ENCODE data around the gene RAET1L.
"Not testable (repeated sequence)": the region's sequence is repeated elsewhere in the genome, so short reads cannot be mapped to it uniquely, and the experiment has no call there.

RAET1L gene

DNA sequence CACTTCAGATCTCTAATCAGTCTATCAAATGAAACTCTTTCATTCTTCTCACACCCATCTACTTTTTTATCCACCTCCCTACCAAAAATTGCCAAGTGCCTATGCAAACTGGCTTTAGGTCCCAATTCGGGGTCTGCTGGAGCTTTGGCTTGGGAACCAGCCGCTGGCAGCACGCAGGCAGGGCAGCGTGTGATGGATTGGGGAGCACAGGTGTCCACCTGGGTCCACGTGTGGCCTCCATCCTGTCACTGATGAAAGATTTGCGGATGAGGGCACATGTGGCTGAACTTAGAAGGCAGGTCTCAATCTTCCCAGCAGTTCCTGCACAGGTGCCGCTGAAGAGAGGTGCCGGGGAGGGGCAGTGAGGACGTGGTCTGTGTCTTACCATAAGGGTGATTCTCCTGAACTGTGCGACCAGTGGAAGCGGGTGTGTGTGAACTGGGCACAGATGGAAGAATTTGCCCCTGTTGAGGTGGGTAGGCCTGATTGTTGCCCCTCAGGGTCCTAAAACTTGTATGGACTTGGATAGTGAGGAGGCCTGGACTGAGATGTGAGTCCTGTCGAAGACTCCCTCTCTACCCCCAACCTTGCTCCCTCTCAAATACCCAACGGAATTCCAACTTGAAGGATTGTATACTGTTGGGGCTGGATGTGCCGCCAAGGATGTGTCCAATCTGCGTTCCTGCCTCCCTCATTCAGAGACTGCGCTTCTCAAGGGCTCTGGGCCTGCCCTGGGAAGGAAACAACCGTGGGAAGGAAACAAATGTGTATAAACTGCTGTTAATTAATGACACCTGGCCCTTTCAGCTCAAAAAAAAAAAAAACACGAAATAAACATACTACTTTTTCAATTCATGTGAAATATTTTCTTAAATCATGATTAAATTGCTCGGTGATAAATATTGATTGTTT lies 18.4 kb upstream of the RAET1L start:
- DNase-seq (ENCODE audit: low read depth): no peak

DNA sequence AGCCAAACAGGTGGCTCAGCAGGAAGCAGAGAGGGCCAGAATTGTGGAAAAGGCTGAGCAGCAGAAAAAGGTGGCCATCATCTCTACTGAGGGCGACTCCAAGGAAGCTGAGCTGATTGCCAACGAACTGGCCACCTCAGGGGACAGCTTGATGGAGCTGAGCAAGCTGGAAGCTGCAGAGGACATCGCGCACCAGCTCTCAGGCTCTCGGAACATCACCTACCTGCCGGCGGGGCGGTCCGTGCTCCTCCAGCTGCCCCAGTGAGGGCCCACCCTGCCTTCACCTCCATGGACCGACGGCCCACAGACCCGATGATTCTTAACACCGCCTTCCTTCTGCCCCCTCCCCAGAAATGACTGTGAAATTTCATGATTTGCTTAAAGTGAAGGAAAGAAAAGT lies 17.8 kb upstream of the RAET1L start:
- no peak for DNase-seq (ENCODE audit: low read depth)

DNA sequence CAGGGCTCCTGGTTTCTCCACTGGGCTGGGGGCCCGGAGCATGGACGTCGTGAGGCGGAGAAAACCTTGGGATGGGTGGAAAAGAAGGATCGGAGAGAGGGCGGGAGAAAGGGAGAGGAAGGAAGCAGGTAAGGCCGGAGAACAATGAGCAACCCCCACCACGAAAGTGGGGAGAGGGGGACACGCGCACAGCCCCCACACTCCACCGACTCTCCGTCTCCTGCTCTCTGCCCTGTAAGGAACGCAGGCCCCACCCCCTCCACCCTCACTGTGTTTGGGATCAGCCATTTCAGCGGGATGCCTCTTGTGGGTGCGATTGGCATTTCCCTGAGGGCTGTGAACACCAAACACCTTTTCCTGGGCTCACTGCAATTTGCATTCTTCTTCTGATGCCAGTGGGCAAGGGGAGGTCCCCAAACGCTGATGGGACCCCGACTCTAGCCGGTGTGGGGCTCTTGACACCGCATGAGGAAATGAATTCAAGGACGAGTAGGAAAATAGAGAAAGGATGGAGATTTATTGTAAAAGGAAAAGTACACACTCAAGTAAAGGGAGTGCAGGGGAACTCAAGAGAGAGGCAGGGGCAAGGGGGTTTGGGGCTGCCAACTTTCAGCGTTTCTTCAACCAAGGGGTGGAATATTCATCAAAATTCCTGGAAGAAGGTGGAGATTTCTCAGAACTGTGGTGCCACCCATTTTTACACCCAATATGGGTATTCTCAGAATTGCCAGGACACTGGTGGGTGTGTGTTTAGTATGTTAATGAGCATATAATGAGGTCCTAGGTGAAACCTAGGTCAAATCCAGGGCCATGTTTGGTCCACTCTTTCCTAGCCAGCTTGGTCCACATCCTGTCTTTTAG lies 13.1 kb upstream of the RAET1L start:
- DNase-seq (ENCODE audit: low read depth): no peak

DNA sequence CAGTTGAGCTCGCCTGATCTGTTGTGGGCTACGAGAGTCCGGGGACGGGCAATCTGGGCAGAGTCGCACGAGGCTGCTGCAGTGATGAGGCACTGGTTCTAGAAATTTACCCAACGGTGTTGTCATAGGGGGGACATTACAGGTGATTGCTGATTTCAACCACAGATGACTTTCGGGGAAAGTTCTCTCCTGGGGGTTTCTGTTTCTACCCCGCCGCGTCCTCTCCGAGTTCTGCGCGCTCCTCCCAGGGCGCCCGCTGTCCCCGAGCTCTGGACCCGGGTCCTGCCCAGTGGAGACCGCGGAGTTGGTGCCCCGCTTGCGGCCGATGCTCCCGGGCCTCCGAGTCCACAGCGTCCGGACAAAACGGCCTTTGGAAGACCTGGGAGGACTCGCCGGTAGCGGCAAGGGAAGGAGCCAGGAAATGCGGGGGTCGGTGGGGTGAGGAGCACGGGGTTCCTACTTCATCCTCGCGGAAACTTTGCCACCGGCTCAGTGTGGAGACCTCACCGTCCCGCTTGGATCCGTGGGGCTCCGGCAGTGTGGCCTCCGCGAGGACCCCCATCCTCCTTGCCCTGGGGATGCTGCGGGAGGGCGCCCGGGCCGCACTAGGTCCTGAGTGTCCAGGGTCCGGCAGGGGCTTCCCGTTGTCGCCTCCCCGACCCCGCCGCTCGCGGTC lies 12.3 kb upstream of the RAET1L start:
- DNase-seq (ENCODE audit: low read depth): no peak

DNA sequence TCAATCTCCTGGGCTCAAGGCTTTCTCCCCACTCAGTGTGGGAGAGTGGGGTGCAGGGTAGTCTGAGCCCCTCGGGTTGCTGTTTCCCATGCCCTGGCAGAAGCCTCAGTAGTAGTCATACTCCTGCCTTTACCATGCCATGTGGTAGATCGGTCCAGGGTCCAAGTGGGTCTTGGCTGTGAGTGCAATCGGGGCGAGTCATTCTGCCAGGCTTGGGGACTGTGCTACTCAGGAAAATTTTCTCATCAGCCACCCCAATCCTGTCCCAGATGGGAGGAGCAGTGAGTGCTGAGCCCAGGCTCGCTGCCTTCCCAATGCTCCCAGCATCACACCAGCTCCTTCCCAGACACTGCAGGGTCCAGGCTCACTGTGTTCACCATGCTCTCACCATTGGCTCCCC lies 10.7 kb upstream of the RAET1L start:
- no peak for DNase-seq (ENCODE audit: low read depth)

DNA sequence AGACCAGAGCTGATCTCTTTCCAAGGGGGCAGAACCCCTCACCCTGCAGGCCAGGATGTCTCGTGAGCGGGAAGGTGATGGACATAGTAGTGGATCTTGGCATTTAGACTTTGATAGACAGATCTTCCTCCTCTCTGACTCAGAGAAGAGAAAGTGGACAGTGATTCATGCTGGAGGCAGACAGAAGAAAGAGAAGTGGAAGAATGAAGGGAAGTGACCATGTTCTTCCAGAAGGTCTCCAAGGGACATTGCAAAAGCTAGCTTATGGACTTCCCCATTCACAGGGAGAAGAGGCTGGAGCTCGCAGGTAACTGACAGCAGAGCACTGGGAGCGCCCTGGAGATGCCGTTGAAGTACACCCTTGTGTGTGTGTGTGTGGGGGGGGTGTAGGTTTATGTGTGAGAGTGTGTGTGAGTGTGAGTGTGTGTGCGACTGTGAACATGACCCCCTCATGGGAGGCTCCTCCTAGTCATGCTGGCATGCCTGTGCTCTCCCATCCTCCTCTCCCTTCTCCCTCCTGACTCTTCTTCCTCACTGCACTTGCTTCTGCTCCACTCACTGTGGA lies 8.0 kb upstream of the RAET1L start:
- no peak for DNase-seq (ENCODE audit: low read depth)

DNA sequence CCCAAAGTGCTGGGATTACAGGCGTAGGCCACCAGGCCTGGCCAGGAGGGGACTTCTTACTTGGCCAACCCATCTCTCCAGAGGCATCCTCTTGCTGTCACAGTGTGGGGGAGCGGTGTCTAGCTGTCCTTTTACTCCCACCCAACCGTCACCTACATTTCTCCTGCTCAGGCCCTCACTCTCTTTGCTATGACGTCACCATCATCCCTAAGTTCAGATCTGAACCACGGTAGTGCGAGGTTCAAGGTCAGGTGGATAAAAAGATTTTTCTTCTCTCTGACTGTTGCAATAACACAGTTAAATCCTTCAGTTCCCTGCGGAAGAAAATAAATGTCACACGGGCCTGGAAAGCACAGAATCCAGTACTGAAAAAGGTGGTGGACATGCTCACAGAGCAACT lies 7.3 kb upstream of the RAET1L start:
- DNase-seq (ENCODE audit: low read depth): no peak

DNA sequence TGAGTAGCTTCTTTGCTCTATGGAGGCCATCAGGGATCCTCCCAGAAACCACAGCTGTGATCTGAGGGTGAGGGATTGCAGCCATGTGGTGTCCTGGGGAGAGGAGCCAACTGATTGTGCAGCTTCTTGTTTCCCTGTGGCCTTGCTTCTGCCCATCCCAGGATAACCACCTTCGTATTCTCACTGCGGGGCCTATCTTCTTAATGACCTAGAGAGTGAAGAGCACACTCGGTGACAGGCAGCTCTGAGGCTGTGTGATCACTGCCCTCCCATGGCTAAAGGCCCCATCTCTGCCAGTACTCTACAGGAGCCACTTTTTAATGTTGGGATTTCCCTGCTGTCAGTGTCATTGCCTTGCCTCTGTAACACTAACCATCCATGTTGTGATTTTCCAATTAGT lies 5.3 kb upstream of the RAET1L start:
- DNase-seq (ENCODE audit: low read depth): no peak

DNA sequence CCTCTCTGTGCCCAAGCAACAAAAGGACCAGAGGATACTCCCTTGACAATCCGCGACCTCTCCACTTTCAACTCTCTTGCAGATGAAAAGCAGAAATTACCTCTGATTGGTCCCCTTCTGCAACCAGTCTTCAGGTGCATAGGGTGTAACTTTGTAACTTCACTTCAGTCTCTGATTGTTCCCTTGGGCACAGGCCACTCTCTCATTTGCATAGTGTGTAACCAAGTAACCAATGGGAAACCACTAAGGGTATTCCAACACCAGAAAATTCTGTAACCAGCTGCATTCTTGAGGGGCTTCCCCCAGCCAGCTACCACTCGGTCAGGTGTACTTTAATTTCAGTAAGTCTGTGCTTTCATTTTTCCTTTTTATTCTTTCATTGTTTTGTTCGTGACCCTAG lies 4.4 kb upstream of the RAET1L start:
- no peak for DNase-seq (ENCODE audit: low read depth)

DNA sequence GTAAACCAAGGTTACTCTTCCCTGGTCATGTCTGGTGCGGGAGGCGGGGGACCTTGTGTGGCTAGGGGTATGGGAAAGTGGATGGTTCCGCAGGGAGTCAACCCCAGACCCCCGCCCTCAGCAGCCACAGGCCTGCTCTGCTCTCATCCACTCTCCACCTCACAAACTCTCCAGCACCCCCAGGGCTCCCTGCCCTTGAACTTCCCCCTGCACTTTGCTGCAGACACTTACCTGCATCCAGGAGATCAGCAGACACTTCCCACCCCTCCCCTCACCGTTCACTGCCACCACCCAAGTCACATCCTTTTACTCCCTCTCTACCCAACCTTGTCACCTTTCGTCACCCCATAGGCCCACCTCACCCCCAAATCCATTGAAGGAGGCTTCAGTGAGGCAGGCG lies 3.9 kb upstream of the RAET1L start:
- DNase-seq (ENCODE audit: low read depth): no peak

DNA sequence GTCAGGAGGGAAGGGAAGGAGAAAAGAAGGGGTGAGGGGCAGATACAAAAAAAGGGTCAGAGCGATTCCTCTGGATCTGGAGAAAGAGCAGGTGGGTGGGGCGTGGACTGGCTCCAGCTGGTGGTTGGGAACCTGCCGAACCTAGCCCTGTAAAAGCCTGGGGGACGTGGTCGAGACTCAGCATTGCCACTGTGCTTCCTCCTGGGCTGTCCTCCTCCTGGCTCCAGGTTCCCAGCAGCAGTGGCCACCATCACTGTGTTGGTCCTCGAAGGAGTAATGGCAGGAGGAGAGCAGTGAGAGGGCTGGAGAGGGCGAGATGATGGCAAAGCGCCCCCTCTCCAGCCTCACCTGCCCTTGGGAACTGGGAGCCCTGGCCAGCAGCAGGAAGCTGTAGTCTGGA lies 3.5 kb upstream of the RAET1L start:
- no peak for DNase-seq (ENCODE audit: low read depth)

DNA sequence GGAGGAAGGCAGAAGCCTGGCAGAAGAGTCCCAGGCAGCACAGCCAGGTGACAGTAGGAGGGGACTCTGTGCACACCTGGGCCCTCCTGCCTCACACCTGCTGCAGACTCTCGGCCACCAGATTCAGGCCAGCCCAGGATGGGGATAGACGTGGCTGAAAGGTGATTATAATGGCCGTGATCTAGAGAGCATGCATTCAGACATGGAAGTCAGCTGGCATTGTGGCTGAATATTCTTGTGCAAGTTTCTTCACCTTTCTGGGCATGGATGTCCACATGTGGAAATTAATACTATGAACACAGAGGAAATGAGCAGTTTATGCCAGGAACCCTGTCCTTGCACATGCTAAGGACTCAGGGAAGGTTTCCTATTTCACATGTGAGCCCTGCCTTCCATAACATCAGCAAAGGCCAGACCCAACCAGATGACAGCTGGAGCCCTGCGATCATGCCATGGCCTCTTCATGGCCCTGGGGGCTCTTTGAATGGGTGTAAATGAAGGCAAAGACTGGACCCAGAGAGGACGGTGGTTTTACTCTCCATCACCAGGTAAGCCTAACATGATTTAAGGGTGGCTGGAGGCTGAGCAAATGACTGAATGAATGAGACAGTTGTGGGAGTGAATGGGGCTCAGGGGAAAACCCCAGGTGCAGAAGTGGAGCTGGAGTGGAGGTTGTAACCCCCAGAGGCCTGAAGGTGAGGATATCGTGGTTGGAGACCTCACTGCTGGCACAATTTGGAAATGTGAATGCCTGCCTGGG lies 2.7 kb upstream of the RAET1L start:
- no peak for DNase-seq (ENCODE audit: low read depth)

DNA sequence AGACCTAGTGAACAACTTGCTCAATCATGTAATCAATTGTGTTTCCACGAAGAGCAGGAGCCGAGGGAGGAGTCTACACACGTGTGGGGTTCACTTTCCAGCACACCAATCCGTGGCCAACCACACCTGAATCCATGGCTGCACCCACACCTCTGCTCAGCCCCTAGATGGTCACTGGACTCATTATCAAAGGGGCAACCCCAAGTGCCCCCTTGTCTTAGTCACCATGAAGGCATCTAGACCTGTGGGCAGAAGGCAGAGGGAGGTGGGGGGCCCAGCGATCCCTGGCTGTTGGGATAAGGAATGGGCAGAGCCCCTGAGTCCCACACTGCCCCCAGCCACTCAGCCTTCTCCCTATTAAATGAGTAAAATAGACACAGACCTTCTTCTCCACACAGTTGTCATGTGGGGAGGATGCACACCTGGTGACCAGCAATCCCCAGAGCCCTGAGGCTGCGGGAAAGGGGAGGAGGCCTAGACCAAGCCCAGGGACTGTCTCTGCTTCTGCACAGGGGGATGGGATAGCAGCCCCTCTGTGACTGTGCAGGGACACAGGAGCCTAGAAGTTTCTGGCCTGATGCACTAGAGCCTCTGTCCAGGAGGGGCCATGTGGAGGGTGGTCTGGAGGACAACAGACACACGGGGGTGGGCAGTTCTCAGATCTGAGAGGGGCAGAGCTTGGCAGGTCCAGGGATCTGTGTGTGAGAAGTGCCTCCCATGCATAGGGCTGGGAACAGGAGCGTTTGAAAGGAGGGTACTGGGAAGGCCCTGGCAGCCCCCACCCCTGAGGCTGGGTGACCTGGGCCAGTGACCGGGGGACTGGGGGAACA lies 1.9 kb upstream of the RAET1L start:
- DNase-seq (ENCODE audit: low read depth): no peak

DNA sequence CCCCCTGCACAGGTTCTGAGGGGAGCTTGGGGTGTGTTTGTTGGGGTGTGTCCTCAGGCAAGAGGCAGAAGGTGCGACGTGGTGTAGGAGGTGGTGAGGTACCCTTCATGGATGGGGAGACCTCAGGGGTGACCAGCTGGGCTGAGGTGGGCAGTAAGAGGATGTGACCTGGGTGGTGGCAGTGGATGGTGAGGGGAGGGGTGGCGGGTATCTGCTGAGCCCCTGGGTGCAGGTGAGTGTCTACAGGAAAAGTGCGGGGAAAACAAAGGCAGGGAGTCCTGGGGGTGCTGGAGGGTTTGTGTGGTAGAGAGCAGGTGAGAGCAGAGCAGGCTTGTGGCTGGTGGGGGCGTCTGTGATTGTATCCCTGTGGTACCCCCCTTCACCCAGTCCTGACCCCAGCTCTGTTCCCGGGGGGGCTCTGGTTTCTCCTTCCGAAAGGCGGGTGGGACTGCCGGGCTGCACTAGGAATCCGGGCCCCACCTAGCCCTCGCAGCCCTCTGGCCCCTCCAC lies 631 bp downstream of the RAET1L start:
- no peak for DNase-seq (ENCODE audit: low read depth)

DNA sequence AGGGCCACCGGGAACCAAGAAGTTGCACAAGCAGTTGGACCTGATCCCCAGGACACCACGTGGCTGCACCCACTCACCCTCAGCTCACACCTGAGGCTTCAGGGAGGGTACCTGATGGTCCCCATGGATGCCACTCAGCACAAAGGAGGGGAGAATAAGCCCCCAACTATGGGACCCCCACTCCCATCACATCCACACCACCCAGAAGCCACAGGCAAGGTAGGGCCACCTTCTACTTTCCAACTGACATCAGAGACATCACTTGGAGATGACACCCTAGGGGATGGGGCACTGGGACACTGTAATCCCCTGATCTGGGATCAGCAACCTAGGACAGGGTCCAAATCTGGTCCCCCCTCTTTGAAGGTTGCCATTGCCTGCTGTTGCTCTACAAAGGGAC lies 1.3 kb downstream of the RAET1L start:
- not testable (repeated sequence) for DNase-seq (ENCODE audit: low read depth)

DNA sequence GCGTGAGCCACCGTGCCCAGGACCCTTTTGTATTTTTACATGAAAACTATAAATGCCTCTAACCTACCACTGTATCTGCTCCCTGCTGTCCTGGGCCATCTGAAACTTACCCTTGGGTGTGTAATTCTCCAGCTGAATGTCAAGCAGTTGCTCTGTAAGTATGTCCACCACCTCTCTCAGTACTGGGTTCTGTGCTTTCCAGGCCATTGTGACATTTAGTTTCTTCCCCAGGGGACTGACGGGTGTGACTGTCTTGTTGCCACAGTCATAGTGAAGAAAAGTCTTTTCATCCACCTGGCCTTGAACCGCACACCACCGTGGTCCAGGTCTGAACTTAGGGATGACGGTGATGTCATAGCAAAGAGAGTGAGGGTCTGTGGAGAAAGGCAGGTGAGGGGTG lies 3.5 kb downstream of the RAET1L start:
- not testable (repeated sequence) for DNase-seq (ENCODE audit: low read depth)

DNA sequence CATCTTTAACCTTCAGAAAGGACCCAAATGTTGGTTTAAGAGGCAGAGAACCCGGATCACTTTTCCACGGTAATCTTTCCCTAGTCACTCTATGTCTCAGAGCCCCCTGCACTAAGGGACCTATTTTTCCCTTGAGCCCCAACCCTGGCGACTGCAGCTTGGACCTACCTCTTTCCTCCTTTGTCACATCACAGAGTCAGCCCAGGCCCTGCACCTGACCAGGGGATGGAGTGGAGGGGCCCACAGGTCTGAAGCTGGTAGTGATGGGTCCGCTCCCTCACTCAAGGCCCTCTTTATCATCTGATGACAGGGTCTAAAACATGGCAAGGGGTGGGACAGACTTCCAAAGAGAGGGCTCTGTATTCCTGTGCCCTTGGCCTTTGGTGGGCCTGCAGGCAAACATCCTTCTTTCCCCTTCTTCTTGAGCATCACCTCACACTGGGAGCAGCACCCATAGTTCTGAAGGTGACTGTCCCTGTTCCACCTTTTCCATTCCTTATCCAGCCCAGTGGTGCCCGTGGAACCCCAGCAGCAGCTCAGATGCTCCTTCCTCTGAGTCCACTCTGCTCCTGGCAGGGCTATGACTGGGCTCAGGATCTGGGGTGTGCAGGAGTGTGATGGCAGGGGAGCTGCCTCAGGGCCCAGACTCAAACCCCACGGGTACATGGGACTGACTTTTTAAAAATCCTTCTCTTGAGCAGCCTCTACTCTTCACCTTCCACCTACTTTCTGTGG lies 6.3 kb downstream of the RAET1L start:
- no peak for DNase-seq (ENCODE audit: low read depth)

DNA sequence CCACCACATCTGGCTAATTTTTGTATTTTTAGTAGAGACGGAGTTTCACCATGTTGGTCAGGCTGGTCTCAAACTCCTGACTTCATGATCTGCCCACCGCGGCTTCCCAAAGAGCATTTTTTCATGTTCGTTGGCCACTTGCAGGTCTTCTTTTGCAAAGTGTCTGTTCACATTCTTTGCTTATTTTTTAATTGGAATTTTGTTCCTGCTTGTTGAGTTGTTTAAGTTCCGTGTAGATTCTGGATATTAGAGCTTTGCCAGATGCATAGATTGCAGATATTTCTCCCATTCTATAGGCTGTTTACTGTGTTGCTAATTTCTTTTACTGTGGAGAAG lies 8.2 kb downstream of the RAET1L start:
- not testable (repeated sequence) for DNase-seq (ENCODE audit: low read depth)

DNA sequence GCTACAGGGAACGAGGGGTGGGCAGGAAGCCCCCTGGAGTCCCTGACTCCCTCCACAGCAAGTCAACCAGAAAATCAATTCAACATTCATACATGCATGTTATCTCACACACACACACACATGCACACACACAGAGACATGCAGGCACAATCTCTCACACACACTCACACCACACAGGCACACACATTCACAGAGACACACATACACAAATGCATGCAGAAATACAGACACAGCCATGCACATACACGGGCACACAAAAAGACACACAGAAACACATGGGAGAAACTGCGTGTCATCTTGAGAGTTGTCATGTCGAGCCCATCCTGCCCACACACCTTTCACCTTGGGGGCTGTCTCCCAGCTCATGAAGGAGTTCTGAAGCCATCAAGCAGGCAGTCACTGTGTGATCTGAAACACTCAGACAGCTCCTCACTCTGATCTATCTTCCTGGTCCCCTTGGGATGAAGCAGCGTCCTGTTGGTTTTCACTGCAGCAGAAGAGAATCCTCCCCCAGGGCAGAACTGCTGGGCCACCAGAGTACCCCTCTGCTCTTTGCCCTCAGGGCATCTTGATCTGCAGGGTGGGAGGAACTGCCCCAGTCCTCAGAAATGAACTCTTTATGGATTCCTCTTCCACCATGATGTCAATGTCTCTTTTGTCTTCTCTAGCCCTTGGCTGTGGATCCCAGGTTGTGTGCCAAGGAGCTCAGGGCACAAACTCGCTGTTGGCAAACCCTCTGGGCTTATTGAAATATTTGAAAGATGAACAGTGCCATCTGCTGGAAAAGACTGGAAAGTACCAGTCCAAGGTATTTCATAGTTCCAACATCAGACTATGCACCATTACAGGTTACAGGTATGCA lies 8.8 kb downstream of the RAET1L start:
- DNase-seq (ENCODE audit: low read depth): peak; percentile 66

Data from fibroblast of gingiva (primary cell).